GM12801 (cell line): ENCODE data around the gene GPR26.

ENCODE experiments used
- CTCF ChIP-seq: IDR thresholded peaks from one replicate; pipeline ENCODE4 v1.5.1; 2011; ENCODE audit warnings: control low read depth; ENCODE audit not compliant: insufficient read length; ENCODE audit errors: extremely low read depth

GPR26 gene

GRCh38 chr10:123744224-123744536 lies 78.0 kb downstream of the GPR26 start:
- TF ChIP-seq CTCF, result no peak
